GM21825 (cell line): ENCODE measurements around the gene SLC41A3.
"Not testable (repeated sequence)": the region's sequence is repeated elsewhere in the genome, so short reads cannot be mapped to it uniquely, and the experiment has no call there.

Experiments
- ATAC-seq: cut with Tn5 transposase; IDR thresholded peaks from one replicate; pipeline ENCODE4 v1.9.1; 2021; ENCODE audit warnings: mild to moderate bottlenecking, moderate library complexity; ENCODE audit not compliant: unreplicated experiment

The SLC41A3 gene

GRCh38 chr3:126107203-126107939 is 23.4 kb upstream of the SLC41A3 start:
- no peak for ATAC-seq

GRCh38 chr3:126106336-126107202 is 22.6 kb upstream of the SLC41A3 start:
- no peak for ATAC-seq

- no peak for ATAC-seq
These were observed 21.8 kb upstream of the SLC41A3 start for GRCh38 chr3:126105691-126106187.

- no peak for ATAC-seq
These were observed 21.1 kb upstream of the SLC41A3 start for GRCh38 chr3:126104742-126105605.

- ATAC-seq = no peak
These were observed 20.2 kb upstream of the SLC41A3 start for GRCh38 chr3:126104028-126104635.

GRCh38 chr3:126103121-126104027 is 19.4 kb upstream of the SLC41A3 start:
- no peak for ATAC-seq

- no peak for ATAC-seq
These were observed 18.6 kb upstream of the SLC41A3 start for GRCh38 chr3:126102530-126102951.

GRCh38 chr3:126102011-126102410 is 18.1 kb upstream of the SLC41A3 start:
- ATAC-seq = no peak

GRCh38 chr3:126101521-126101982 is 17.6 kb upstream of the SLC41A3 start:
- no peak for ATAC-seq

- no peak for ATAC-seq
These were observed 16.8 kb upstream of the SLC41A3 start for GRCh38 chr3:126100634-126101301.

GRCh38 chr3:126100269-126100633 is 16.3 kb upstream of the SLC41A3 start:
- ATAC-seq = no peak

GRCh38 chr3:126098391-126098858 is 14.5 kb upstream of the SLC41A3 start:
- ATAC-seq = no peak

- no peak for ATAC-seq
These were observed 13.9 kb upstream of the SLC41A3 start for GRCh38 chr3:126097801-126098200.

GRCh38 chr3:126096274-126096673 is 12.3 kb upstream of the SLC41A3 start:
- not testable (repeated sequence) for ATAC-seq

GRCh38 chr3:126092128-126092527 is 8.2 kb upstream of the SLC41A3 start:
- ATAC-seq = not testable (repeated sequence)

GRCh38 chr3:126087552-126088175 is 3.7 kb upstream of the SLC41A3 start:
- ATAC-seq = no peak

- ATAC-seq = no peak
These were observed 1.9 kb upstream of the SLC41A3 start for GRCh38 chr3:126085841-126086240.

- no peak for ATAC-seq
These were observed 1.4 kb upstream of the SLC41A3 start for GRCh38 chr3:126085276-126085675.
